IMR-90 (cell line): ENCODE data around the gene CLSTN3. TPM values are rescaled to one million over a fixed set of nuclear protein-coding genes. Genes with fewer than 3 reads are reported as not detected.

ENCODE experiments used
- ATAC-seq: fragments of 200-7000 bp; cut with Tn5 transposase; 2 replicates; pipeline ENCODE4 v1.9.1; 2020; ENCODE audit warnings: low read depth, mild to moderate bottlenecking, moderate library complexity
- BruUV-seq: library from RNA; stranded (reverse); fragments of 400-500 nt; replicated peaks from 2 replicates; lab custom pipeline; 2021; lab: Mats Ljungman, UMichigan
- CTCF ChIA-PET: fragments of 300-600 bp; formaldehyde crosslinking; extraction: SDS; loops from one replicate; lab custom pipeline; 2021; ENCODE audit warnings: antibody characterized with exemption; lab: Yijun Ruan, JAX
- POLR2A ChIA-PET: fragments of 300-600 bp; sonication (Branson Sonifier 250); formaldehyde crosslinking; loops from one replicate; lab custom pipeline; 2022; ENCODE audit warnings: antibody characterized with exemption; ENCODE audit not compliant: unreplicated experiment; lab: Charles Lee
- DNase-seq: peaks from one replicate; pipeline ENCODE4 v3.0.0; 2013
- H2AFZ ChIP-seq: replicated peaks from 2 replicates; pipeline ENCODE3; 2013; ENCODE audit warnings: low read length, mild to moderate bottlenecking; ENCODE audit not compliant: poor library complexity
- H2AK5ac ChIP-seq: 2 replicates; pipeline ENCODE4 v1.6.1; 2013; ENCODE audit warnings: low read depth, low read length, inconsistent platforms
- H2AK9ac ChIP-seq: replicated peaks from 2 replicates; pipeline ENCODE3; 2013; ENCODE audit warnings: mild to moderate bottlenecking, low read depth, low read length, moderate library complexity; ENCODE audit not compliant: poor library complexity
- H2BK120ac ChIP-seq: 2 replicates; pipeline ENCODE4 v1.6.1; 2013; ENCODE audit warnings: low read depth, low read length, inconsistent platforms
- H2BK15ac ChIP-seq: 3 replicates; pipeline ENCODE4 v1.6.1; 2013; ENCODE audit warnings: low read depth, low read length, inconsistent platforms
- H2BK20ac ChIP-seq: 2 replicates; pipeline ENCODE4 v1.6.1; 2013; ENCODE audit warnings: low read depth, mild to moderate bottlenecking, inconsistent platforms, low read length, moderate library complexity
- H2BK5ac ChIP-seq: 2 replicates; pipeline ENCODE4 v1.6.1; 2013; ENCODE audit warnings: mild to moderate bottlenecking, low read depth, low read length, inconsistent platforms; ENCODE audit not compliant: poor library complexity, severe bottlenecking
- H3K14ac ChIP-seq: replicated peaks from 2 replicates; pipeline ENCODE4 v1.6.1; 2013; ENCODE audit warnings: low read depth, low read length, inconsistent platforms
- H3K18ac ChIP-seq: 2 replicates; pipeline ENCODE4 v1.6.1; 2013; ENCODE audit warnings: low read depth, low read length, control low read depth
- H3K23ac ChIP-seq: 2 replicates; pipeline ENCODE4 v1.6.1; 2013; ENCODE audit warnings: low read depth, low read length, inconsistent platforms
- H3K27ac ChIP-seq: 2 replicates; pipeline ENCODE4 v1.5.1; 2013; ENCODE audit warnings: mild to moderate bottlenecking, control low read depth, low read length; ENCODE audit not compliant: insufficient read depth
- H3K27me3 ChIP-seq: 2 replicates; pipeline ENCODE4 v1.6.1; 2013; ENCODE audit warnings: low read length; ENCODE audit not compliant: control insufficient read depth, insufficient read depth
- H3K36me3 ChIP-seq: 2 replicates; pipeline ENCODE4 v1.6.1; 2013; ENCODE audit warnings: low read length, mixed read lengths; ENCODE audit not compliant: control insufficient read depth, insufficient read depth
- H3K4ac ChIP-seq: 2 replicates; pipeline ENCODE4 v1.6.1; 2013; ENCODE audit warnings: low read depth, low read length, inconsistent platforms
- H3K4me1 ChIP-seq: 2 replicates; pipeline ENCODE4 v1.6.1; 2013; ENCODE audit warnings: low read length, mixed read lengths; ENCODE audit not compliant: control insufficient read depth, insufficient read depth
- H3K4me2 ChIP-seq: 2 replicates; pipeline ENCODE4 v1.6.1; 2013; ENCODE audit warnings: low read depth, mild to moderate bottlenecking, control low read depth, low read length, moderate library complexity
- H3K4me3 ChIP-seq: 2 replicates; pipeline ENCODE4 v1.5.1; 2013; ENCODE audit warnings: low read depth, mild to moderate bottlenecking, control low read depth, low read length, moderate library complexity; ENCODE audit not compliant: insufficient read depth
- H3K56ac ChIP-seq: 2 replicates; pipeline ENCODE4 v1.6.1; 2013; ENCODE audit warnings: low read length, inconsistent platforms; ENCODE audit not compliant: insufficient read depth; ENCODE audit errors: extremely low read depth
- H3K79me1 ChIP-seq, 2 experiments: 2 replicates each; pipeline ENCODE4 v1.6.1; 2013; ENCODE audit warnings: low read length in 2 of 2, inconsistent platforms in 1 of 2, low read depth in 1 of 2
- H3K9ac ChIP-seq: 2 replicates; pipeline ENCODE4 v1.6.1; 2013; ENCODE audit warnings: low read depth, low read length, control low read depth
- H3K9me1 ChIP-seq: 2 replicates; pipeline ENCODE4 v1.6.1; 2013; ENCODE audit warnings: low read length, inconsistent platforms; ENCODE audit not compliant: insufficient read depth
- H3K9me3 ChIP-seq: 2 replicates; pipeline ENCODE4 v1.6.1; 2013; ENCODE audit warnings: low read length; ENCODE audit not compliant: control insufficient read depth, insufficient read depth
- H4K20me1 ChIP-seq: 2 replicates; pipeline ENCODE4 v1.6.1; 2013; ENCODE audit warnings: low read length, inconsistent platforms; ENCODE audit not compliant: insufficient read depth
- H4K5ac ChIP-seq: 2 replicates; pipeline ENCODE4 v1.6.1; 2013; ENCODE audit warnings: mild to moderate bottlenecking, low read depth, low read length, control low read depth
- H4K8ac ChIP-seq, 2 experiments: 2 replicates each; pipeline ENCODE4 v1.6.1; 2013; ENCODE audit warnings: low read depth in 2 of 2, low read length in 2 of 2, control low read depth in 1 of 2, inconsistent platforms in 1 of 2
- H4K91ac ChIP-seq: 2 replicates; pipeline ENCODE4 v1.6.1; 2013; ENCODE audit warnings: low read depth, low read length, inconsistent platforms; ENCODE audit not compliant: insufficient read depth
- BHLHE40 ChIP-seq: fragments of 150-350 bp; IDR thresholded peaks from 2 replicates; pipeline ENCODE4 v1.6.1; 2016; ENCODE audit warnings: mild to moderate bottlenecking, low read depth, low read length
- CEBPB ChIP-seq: IDR thresholded peaks from 2 replicates; pipeline ENCODE4 v1.6.1; 2012; ENCODE audit warnings: low read depth, low read length, improper control_type of control experiment
- CHD1 ChIP-seq: IDR thresholded peaks from 2 replicates; pipeline ENCODE4 v1.6.1; 2012; ENCODE audit warnings: low read depth, low read length, improper control_type of control experiment
- MAZ ChIP-seq: IDR thresholded peaks from 2 replicates; pipeline ENCODE4 v1.6.1; 2012; ENCODE audit warnings: low read depth, mild to moderate bottlenecking, low read length, improper control_type of control experiment, moderate library complexity, borderline replicate concordance
- MXI1 ChIP-seq: IDR thresholded peaks from 2 replicates; pipeline ENCODE4 v1.6.1; 2012; ENCODE audit warnings: low read depth, mild to moderate bottlenecking, low read length, moderate library complexity, borderline replicate concordance
- NFE2L2 ChIP-seq: fragments of 150-350 bp; IDR thresholded peaks from 2 replicates; pipeline ENCODE4 v1.6.1; 2016; ENCODE audit warnings: low read depth, mild to moderate bottlenecking, low read length
- POLR2A ChIP-seq: IDR thresholded peaks from 2 replicates; pipeline ENCODE4 v1.6.1; 2012; ENCODE audit warnings: mild to moderate bottlenecking, low read depth, low read length
- RAD21 ChIP-seq: IDR thresholded peaks from 2 replicates; pipeline ENCODE4 v1.6.1; 2012; ENCODE audit warnings: low read length, improper control_type of control experiment
- RCOR1 ChIP-seq: IDR thresholded peaks from 2 replicates; pipeline ENCODE4 v1.6.1; 2012; ENCODE audit warnings: mild to moderate bottlenecking, low read length, improper control_type of control experiment; ENCODE audit not compliant: insufficient replicate concordance
- RFX5 ChIP-seq: IDR thresholded peaks from 2 replicates; pipeline ENCODE4 v1.8.0; 2012; ENCODE audit warnings: low read depth, mild to moderate bottlenecking, low read length, moderate library complexity
- WGBS, 2 experiments: methylation state at CpG; one replicate each; pipeline versions ENCODE4 v1.1.5 to v1.1.7; 2013; ENCODE audit warnings: missing lambda C conversion rate in 2 of 2; ENCODE audit not compliant: insufficient read length in 1 of 2; ENCODE audit errors: extremely low coverage in 2 of 2; 5-methylcytosine and 5-hydroxymethylcytosine counted together
- dilution Hi-C: fragments of 300-500 bp; cut with HindIII; formaldehyde crosslinking; loops from one replicate; pipeline ENCODE4 v1.14.3; 2018; ENCODE audit warnings: low sequenced_read_pairs; ENCODE audit not compliant: unreplicated experiment
- in situ Hi-C: fragments of 300-500 bp; cut with MboI; formaldehyde crosslinking; loops from 3 replicates; pipeline ENCODE4 v1.14.3; 2019; ENCODE audit warnings: low sequenced_read_pairs, inconsistent platforms, mixed read lengths
- intact Hi-C: fragments of 100-400 bp; cut with micrococcal nuclease; formaldehyde crosslinking; loops from 2 replicates; pipeline ENCODE4 v1.10.0; 2022
- polyA plus RNA-seq, 3 experiments: library from polyadenylated mRNA; depleted of rRNA; stranded (reverse); fragments of >200 nt; gene quantifications; 2 replicates each; pipeline ENCODE4 v1.2.3, GENCODE V29; 2012; ENCODE audit warnings: low replicate concordance in 1 of 3
- total RNA-seq: library from RNA; depleted of rRNA; stranded (reverse); fragments of >200 nt; gene quantifications from 2 replicates; pipeline ENCODE4 v1.2.3, GENCODE V29; 2012
- TF ChIP-seq, protein P1 (sequence below): fragments of 150-350 bp; IDR thresholded peaks from 2 replicates; pipeline ENCODE4 v1.6.1; 2016; ENCODE audit warnings: low read depth, mild to moderate bottlenecking, low read length, moderate library complexity, borderline replicate concordance
- TF ChIP-seq, protein P2 (sequence below): fragments of 150-350 bp; IDR thresholded peaks from 2 replicates; pipeline ENCODE4 v1.6.1; 2017; ENCODE audit warnings: mild to moderate bottlenecking, antibody characterized with exemption, low read length, low read depth

CLSTN3 gene
- total and polyA plus RNA-seq, 2 of the 4 experiments (the other 2 are of a cell fraction), result 4.1 to 16.4 TPM

DNA sequence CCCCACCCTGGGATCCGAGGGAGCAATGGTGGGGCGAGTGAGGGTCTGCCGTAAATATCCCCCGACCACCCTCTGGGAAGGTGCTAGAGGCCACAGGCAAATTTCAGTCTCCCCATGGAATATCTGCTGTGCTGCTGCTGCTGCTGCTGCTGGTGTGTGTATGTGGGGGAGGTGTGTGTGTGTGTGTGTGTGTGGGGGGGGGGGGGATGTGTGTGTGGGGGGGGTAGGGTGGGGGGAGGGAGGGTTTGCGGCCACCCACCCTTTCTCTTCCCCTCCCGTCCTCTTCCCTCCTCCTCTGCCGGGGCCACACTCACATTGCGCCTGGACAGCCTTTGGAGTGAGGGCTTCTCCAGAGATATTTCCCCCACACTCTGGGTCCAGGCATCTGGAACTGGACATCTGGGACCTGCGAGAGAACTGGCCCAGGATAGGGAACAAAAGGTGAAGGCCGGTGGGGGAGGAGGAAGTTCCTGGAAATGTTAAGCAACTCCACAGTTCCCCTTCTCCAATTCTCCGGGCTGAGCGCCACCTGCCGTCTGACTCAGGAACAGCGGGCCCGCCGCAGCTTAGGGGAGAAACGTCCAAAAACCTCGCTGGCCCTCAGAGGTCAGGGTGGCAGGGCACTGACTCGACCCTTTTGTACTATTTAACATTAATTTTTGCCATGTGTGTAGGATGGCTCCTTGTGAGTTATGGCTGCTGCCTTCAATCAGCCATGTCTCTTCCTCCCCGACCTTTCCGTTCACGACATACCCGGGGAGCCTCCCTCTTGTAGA lies 21.2 kb upstream of the CLSTN3 start, which contains the start of gene C1RL (continued):
- peak; percentile 97 for TF ChIP-seq CEBPB
- no peak for TF ChIP-seq BHLHE40
- TF ChIP-seq RCOR1, result no peak

DNA sequence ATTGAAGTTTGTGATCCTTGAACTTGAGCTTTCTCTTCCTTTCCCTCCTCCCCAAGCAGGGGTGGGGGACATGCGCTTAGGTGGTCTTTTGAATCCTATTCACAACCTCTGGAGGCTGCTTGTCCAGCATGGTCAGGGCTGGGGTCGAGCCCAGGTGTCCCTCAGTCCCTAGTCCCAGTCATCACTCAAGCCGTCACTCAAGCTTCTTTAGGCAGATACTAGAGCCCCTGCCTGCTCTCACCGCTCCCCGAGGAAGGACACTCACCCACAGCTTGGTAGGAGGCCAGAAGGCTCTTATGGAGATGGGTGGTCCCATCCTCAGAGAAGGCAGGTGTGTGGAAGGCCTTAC lies 20.6 kb upstream of the CLSTN3 start:
- WGBS, 2 experiments, result no CpG with 5 or more reads among the region's 5 CpGs
- peak overlapping the region; percentile 81 for H3K9ac ChIP-seq
- in situ Hi-C loops (no loop called here), dilution Hi-C loops (no loop called here), intact Hi-C loops (loop anchor here (1.0 kb wide), 3 partner anchors 49 to 139 kb away; partner anchors contain the start of genes C1S, EMG1 and PHB2)
- peak overlapping the region; percentile 66; the same call in 1 of the 2 replicates for H3K4me3 ChIP-seq
- H4K5ac ChIP-seq, result peak overlapping the region; percentile 63
- H3K56ac ChIP-seq, result no peak overlapping the region
- H3K14ac ChIP-seq, result peak overlapping the region; percentile 84
- no peaks in the 10 kb centered on the region for H4K20me1 ChIP-seq
- peak overlapping the region; percentile 95 for H2AK5ac ChIP-seq
- ChIA-PET CTCF (interaction anchor here (0.6 to 1.6 kb wide), 5 partner anchors 49 to 165 kb away, joined by 3 to 6 read pairs (median 3); partner anchors contain the start of gene C1S), POLR2A (interaction anchor here (1.0 kb wide), 1 partner anchor 184 kb away, joined by 3 read pairs; no protein-coding TSS in a partner anchor)
- BruUV-seq, result no TSS peak
- DNase-seq, result no peak
- peaks cover 6% of the 10 kb centered on the region for H3K36me3 ChIP-seq
- H3K4me1 ChIP-seq, result peaks cover 5% of the 10 kb centered on the region; the same call in 1 of the 2 replicates
- H3K18ac ChIP-seq, result peak overlapping the region; percentile 64
- H3K27me3 ChIP-seq, result no peaks in the 10 kb centered on the region
- H2BK20ac ChIP-seq, result peak overlapping the region; percentile 35; the same call in 1 of the 2 replicates
- H3K79me1 ChIP-seq, result peaks cover 24 to 53% of the 10 kb centered on the region in 2 experiments; a peak in 3 of 4 replicates
- H4K91ac ChIP-seq, result peak overlapping the region; percentile 65
- peak overlapping the region; percentile 70 for H3K27ac ChIP-seq
- no peaks in the 10 kb centered on the region for H3K9me3 ChIP-seq
- TF ChIP-seq NFE2L2, result no peak
- no peak for TF ChIP-seq BHLHE40
- no peak for TF ChIP-seq CHD1
- TF ChIP-seq, protein P1, sequence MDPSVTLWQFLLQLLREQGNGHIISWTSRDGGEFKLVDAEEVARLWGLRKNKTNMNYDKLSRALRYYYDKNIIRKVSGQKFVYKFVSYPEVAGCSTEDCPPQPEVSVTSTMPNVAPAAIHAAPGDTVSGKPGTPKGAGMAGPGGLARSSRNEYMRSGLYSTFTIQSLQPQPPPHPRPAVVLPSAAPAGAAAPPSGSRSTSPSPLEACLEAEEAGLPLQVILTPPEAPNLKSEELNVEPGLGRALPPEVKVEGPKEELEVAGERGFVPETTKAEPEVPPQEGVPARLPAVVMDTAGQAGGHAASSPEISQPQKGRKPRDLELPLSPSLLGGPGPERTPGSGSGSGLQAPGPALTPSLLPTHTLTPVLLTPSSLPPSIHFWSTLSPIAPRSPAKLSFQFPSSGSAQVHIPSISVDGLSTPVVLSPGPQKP, result no peak
- TF ChIP-seq CEBPB, result no peak
- TF ChIP-seq, protein P2, sequence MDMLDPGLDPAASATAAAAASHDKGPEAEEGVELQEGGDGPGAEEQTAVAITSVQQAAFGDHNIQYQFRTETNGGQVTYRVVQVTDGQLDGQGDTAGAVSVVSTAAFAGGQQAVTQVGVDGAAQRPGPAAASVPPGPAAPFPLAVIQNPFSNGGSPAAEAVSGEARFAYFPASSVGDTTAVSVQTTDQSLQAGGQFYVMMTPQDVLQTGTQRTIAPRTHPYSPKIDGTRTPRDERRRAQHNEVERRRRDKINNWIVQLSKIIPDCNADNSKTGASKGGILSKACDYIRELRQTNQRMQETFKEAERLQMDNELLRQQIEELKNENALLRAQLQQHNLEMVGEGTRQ, result no peak
- TF ChIP-seq RAD21, result no peak
- no peak for TF ChIP-seq RFX5
- TF ChIP-seq MXI1, result no peak
- TF ChIP-seq MAZ, result no peak
- no peak for TF ChIP-seq POLR2A
- no peak overlapping the region for H2BK5ac ChIP-seq
- H3K23ac ChIP-seq, result peak overlapping the region; percentile 11; the same call in 1 of the 2 replicates
- peak overlapping the region; percentile 85 for H3K4ac ChIP-seq
- no peak for ATAC-seq
- H2BK120ac ChIP-seq, result peak overlapping the region; percentile 75
- H2AFZ ChIP-seq, result peak overlapping the region; percentile 10
- H4K8ac ChIP-seq, result peak overlapping the region; percentile 81 to 97; a peak in 3 of 4 replicates
- H3K4me2 ChIP-seq, result peak overlapping the region; percentile 83
- no peaks in the 10 kb centered on the region for H3K9me1 ChIP-seq
- peak overlapping the region; percentile 99 for H2AK9ac ChIP-seq
- H2BK15ac ChIP-seq, result peak overlapping the region; percentile 93; the same call in 2 of the 3 replicates
